Measurements from ENCODE around the gene ANKRD12. TPM values are rescaled to one million over a fixed set of nuclear protein-coding genes. Genes with fewer than 3 reads are reported as not detected.
"Not testable (repeated sequence)": the region's sequence is repeated elsewhere in the genome, so short reads cannot be mapped to it uniquely, and the experiment has no call there.

The ANKRD12 gene
- 47.2 TPM for total RNA-seq

- DNase-seq: peak; percentile 96
Observed at GRCh38 chr18:9136315-9137155, at the start of gene ANKRD12. Gene ANKRD12, plus strand, starts transcription at chr18:9136781. Its CDS starts 45,652 bp downstream, at chr18:9182433.

GRCh38 chr18:9087144-9087543 is 49.4 kb upstream of the ANKRD12 start:
- DNase-seq: no peak

- no peak for DNase-seq
Observed at GRCh38 chr18:9088252-9088651, 48.3 kb upstream of the ANKRD12 start.

GRCh38 chr18:9088727-9089126 is 47.9 kb upstream of the ANKRD12 start:
- not testable (repeated sequence) for DNase-seq

GRCh38 chr18:9090578-9090977 is 46.0 kb upstream of the ANKRD12 start:
- no peak for DNase-seq

- no peak for DNase-seq
Observed at GRCh38 chr18:9091066-9091476, 45.5 kb upstream of the ANKRD12 start.

GRCh38 chr18:9092665-9093064 is 43.9 kb upstream of the ANKRD12 start:
- DNase-seq: no peak

GRCh38 chr18:9093109-9093508 is 43.5 kb upstream of the ANKRD12 start:
- not testable (repeated sequence) for DNase-seq

- DNase-seq: no peak
Observed at GRCh38 chr18:9094307-9095226, 42.0 kb upstream of the ANKRD12 start.

GRCh38 chr18:9095297-9096006 is 41.1 kb upstream of the ANKRD12 start:
- DNase-seq: no peak

- no peak for DNase-seq
Observed at GRCh38 chr18:9096007-9096371, 40.6 kb upstream of the ANKRD12 start.

GRCh38 chr18:9096685-9097084 is 39.9 kb upstream of the ANKRD12 start:
- no peak for DNase-seq

- no peak for DNase-seq
Observed at GRCh38 chr18:9097349-9097748, 39.2 kb upstream of the ANKRD12 start.

- no peak for DNase-seq
Observed at GRCh38 chr18:9100796-9101195, 35.8 kb upstream of the ANKRD12 start.

- DNase-seq: peak; percentile 70
Observed at GRCh38 chr18:9101730-9102507, 34.7 kb upstream of the ANKRD12 start.

- peak; percentile 96 for DNase-seq
Observed at GRCh38 chr18:9102508-9103375, 33.8 kb upstream of the ANKRD12 start, which contains the start of gene NDUFV2. Gene NDUFV2, plus strand, starts transcription at chr18:9102699. Its CDS starts 45 bp downstream, at chr18:9102744.

- DNase-seq: peak; percentile 54
Observed at GRCh38 chr18:9103376-9103873, 33.2 kb upstream of the ANKRD12 start.

- DNase-seq: no peak
Observed at GRCh38 chr18:9104244-9104901, 32.2 kb upstream of the ANKRD12 start.

- DNase-seq: no peak
Observed at GRCh38 chr18:9105420-9105819, 31.2 kb upstream of the ANKRD12 start.

GRCh38 chr18:9106094-9106493 is 30.5 kb upstream of the ANKRD12 start:
- DNase-seq: no peak

All from skin of body (tissue), 2 donors.